GM12892 (cell line): ENCODE results near the gene SLC12A6.
A peak's percentile ranks its signal among the peaks of the same experiment; 100 is the strongest.
"Not testable (repeated sequence)": the region's sequence is repeated elsewhere in the genome, so short reads cannot be mapped to it uniquely, and the experiment has no call there.

Source experiments
- DNase-seq: peaks from one replicate; pipeline ENCODE4 v3.0.0; 2011; ENCODE audit not compliant: insufficient read length
- FAIRE-seq: peaks from 2 replicates; lab custom pipeline; 2011; peaks lifted over from hg19 to GRCh38; lab: Jason Lieb, UNC
- POLR2A ChIP-seq: IDR thresholded peaks from 2 replicates; pipeline ENCODE4 v1.6.1; 2011; ENCODE audit warnings: low read depth, low read length, control low read depth
- POLR2AphosphoS5 ChIP-seq: IDR thresholded peaks from 2 replicates; pipeline ENCODE4 v1.6.1; 2011; ENCODE audit warnings: low read depth, low read length, control low read depth
- TAF1 ChIP-seq: IDR thresholded peaks from 2 replicates; pipeline ENCODE4 v1.6.1; 2011; ENCODE audit warnings: low read depth, mild to moderate bottlenecking, control low read depth, low read length, borderline replicate concordance

SLC12A6 gene

DNA sequence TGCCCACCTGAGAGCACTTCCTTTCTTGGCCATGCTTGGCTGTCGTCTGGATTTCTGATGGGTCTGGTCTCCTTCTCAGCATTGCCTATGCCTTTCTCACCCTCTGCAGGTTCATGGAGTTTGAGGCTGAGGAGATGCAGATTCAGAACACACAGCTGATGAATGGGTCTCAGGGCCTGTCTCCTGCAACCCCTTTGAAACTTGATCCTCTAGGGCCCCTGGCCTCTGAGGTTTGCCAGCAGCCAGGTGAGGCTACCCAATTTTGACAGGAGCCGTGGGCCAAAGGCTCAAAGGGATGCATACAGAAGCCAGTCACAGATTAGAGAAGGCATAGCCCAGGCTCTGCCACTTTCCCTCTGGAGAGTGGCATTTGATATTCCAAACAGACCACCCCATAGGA, 16.0 kb upstream of the SLC12A6 start:
- FAIRE-seq (no peak), DNase-seq (no peak)
- TF ChIP-seq TAF1 (no peak), POLR2A (no peak), POLR2AphosphoS5 (no peak)

DNA sequence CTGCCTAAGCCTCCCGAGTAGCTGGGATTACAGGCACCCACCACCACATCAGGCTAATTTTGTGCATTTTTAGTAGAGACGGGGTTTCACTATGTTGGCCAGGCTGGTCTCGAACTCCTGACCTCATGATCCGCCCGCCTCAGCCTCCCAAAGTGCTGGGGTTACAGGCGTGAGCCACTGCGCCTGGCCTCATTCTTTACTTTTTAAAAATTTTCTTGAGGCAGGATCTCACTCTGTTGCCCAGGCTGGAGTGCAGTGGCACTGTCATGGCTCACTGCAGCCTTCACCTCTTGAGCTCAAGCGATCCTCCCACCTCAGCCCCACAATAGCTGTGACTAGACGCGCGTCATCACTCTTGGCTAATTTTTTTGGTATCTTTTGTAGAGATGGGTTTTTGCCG, 15.4 kb upstream of the SLC12A6 start:
- not testable (repeated sequence) for DNase-seq, FAIRE-seq

DNA sequence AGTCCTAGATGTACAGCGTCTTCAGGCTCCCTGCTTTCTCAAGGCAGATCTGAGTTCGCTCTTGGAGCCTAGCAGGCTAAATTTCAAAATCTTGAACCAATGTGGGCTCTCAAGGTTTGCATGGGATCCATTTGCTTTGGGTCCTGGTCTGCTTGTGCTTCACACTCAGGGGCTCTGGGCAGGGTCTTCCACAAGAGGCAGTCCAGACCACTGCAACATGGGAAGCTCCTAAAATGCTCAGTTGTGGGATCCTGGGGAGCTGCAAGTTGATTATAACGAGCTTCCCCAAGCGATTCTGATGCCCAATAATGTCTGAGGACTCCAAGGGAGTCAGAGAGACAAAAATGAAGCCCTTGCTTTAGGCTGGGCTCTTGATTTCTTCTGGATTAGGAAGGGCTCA, 12.2 kb upstream of the SLC12A6 start:
- DNase-seq, result no peak
- FAIRE-seq, result no peak
- TF ChIP-seq POLR2A, result no peak
- TF ChIP-seq POLR2AphosphoS5, result no peak
- no peak for TF ChIP-seq TAF1

DNA sequence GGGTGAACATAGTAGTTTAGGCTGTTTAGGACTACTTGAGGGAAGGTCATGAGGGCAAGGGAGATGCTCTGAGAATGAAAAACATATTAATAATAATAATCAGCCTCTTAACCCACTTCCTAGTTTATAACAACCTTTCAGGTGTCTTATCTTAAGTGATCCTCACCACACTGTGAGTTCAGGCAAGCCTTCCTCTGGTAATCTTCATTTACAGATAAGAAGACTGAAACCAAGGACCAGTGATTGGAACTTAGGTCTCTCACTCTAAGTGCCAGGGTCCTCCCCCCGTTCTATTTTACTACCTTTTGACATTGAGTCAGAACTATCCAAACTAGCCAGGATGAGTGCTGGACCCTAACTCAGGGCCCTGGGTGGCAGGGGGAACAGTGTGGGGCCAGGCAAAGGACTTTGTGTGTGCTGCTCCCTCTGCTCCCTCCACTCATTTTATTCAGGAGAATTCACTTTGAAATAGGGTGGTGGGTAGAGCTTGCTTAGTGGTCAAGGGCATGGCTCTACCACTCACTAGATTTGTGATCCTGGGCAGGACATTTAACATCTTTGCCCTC, 11.2 kb upstream of the SLC12A6 start:
- DNase-seq (no peak), FAIRE-seq (no peak)
- TF ChIP-seq POLR2AphosphoS5 (no peak), TAF1 (no peak), POLR2A (no peak)

DNA sequence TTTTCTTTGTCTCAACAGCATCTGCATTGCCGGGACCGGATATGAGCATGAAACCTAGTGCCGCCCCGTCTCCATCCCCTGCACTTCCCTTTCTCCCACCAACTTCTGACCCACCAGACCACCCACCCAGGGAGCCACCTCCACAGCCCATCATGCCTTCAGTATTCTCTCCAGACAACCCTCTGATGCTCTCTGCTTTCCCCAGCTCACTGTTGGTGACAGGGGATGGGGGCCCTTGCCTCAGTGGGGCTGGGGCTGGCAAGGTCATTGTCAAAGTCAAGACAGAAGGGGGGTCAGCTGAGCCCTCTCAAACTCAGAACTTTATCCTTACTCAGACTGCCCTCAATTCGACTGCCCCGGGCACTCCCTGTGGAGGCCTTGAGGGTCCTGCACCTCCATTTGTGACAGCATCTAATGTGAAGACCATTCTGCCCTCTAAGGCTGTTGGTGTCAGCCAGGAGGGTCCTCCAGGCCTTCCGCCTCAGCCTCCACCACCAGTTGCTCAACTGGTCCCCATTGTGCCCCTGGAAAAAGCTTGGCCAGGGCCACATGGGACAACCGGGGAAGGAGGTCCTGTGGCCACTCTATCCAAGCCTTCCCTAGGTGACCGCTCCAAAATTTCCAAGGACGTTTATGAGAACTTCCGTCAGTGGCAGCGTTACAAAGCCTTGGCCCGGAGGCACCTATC, 10.5 kb upstream of the SLC12A6 start:
- DNase-seq (no peak), FAIRE-seq (no peak)
- no peak for TF ChIP-seq POLR2A
- TF ChIP-seq TAF1, result no peak
- TF ChIP-seq POLR2AphosphoS5, result no peak

DNA sequence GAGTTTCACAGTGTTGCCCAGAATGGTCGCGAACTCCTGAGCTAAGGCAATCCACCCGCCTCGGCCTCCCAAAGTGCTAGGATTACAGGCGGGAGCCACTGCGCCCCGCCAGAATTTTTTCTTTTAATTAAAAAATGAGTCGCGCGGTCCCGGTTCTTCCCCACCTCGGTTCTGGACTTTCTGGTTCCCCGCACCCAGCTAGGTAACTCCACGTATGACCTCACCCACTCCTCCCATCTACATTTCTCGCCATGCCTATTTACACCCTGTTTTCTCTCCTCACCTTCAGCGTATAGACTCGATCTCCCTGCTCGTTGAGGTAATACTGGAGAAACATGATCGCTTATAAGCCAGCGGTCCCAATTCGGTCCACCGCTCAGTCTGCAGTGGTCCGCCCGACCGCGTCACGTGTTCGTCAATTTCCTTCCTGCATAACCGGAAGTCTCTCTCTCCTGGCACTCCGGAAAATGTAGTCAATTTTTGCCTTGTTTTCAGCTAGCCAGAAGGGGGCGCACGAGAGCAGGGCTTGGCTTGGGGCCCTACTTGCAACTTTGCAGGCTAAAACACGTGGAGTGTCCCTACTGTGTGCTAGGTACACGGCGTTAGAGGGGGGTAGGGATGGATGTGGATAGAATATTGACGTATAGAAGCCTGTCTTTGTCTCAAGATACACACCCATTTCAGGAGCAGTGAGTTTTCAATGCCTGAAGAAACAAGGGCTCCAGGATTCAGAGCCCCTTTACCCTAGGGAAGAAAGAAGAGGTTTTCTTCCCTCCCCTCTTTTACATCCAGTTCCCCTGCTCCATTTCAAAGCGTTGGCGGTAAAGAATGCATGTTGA, 5.4 kb upstream of the SLC12A6 start, which contains the start of the genes NOP10 and NUTM1:
NOP10 (minus strand) TSS at position 400 of the 839 bp plus-strand sequence; CDS start at position 337, 63 bp downstream.
NUTM1 (plus strand) TSS at position 579 of the 839 bp plus-strand sequence. CDS start 382 bp downstream, outside the sequence.
- TF ChIP-seq POLR2AphosphoS5, result peak; percentile 96
- TF ChIP-seq POLR2A, result peak; percentile 94
- TF ChIP-seq TAF1, result peak; percentile 79; the same call in 1 of the 2 replicates

DNA sequence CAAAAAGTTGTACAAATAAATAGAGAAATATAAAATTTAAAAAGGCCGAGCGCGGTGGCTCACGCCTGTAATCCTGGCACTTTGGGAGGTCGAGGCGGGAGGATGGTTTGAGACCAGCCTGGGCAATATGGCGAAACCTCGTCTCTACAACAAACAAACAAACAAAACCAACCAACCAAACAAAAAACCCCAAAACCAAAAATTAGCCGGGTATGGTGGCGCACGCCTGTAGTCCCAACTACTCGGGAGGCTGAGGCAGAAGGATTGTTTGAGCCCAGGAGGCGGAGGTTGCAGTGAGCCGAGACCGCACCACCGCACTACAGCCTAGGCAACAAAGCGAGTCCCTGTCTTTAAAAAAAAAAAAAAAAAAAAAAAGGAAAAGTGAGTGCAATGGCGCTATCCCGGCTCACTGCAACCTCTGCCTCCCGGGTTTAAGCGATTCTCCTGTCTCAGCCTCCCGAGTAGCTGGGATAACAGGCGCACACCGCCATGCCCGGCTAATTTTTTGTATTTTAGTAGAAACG, 4.7 kb upstream of the SLC12A6 start:
- FAIRE-seq, DNase-seq: not testable (repeated sequence)

More for the DNA sequence above, 5.4 kb upstream of the SLC12A6 start, which contains the start of the genes NOP10 and NUTM1:
- FAIRE-seq (peak; percentile 95), DNase-seq (peak; percentile 66)

DNA sequence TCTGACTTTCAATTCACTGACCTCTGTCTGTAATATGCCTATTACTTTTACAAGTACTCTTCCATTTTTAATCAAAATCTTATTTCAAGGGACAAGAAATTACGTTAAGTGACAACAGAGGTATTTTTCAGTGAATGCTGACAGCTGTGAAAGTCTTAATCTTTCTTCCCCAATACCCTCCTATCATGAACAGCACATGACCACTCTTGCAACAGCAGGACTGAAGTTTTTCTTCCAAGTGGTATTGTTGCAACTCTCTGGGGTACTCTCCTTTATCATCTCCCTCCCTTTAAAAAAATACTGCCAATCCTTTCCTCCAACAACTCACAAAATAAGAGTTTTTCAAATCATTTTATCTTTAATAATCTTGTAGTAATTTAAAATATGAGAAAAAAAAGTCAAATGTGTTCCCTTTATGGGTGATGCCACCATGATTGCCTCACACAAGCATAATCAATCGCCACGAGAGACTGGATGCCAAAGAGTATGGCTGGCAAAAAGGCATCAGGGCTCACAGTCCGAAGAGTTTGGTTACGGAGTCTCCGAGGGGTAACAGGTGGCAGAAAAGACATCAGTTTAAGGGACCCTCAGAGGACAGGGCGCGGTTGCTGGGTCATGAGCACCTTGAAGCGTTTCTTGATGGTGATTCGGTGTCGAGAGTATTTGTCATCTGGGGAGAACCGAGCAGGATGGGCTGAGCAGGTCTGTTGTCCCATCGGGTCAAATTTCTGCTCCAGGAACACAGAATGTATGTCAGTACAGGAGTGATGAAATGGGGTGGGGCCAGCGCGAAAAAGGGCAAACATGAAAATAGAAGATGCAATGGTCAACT, 4.0 kb upstream of the SLC12A6 start:
- TF ChIP-seq POLR2A, result no peak
- no peak for TF ChIP-seq POLR2AphosphoS5
- no peak for TF ChIP-seq TAF1
- no peak for FAIRE-seq

DNA sequence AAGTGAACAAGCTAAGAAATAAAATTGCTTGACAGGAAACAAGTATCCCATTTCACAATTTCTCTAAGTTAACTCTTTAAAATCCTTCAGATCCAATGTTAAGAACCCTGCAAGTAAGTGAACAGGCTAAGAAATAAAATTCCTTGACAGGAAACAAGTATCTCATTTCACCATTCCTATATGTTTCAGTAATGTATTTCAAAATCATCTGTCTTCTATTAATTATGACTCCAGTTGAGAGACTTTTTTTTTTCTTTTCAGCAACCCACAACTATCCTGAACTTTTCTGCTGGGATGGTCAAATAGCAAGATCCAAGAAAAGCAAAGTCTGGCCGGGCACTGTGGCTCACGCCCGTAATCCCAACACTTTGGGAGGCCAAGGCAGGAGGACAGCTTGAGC, 2.4 kb upstream of the SLC12A6 start:
- TF ChIP-seq POLR2AphosphoS5 (no peak), POLR2A (no peak), TAF1 (no peak)
- DNase-seq, result no peak
- no peak for FAIRE-seq

More for the DNA sequence above, 4.0 kb upstream of the SLC12A6 start:
- no peak for DNase-seq

DNA sequence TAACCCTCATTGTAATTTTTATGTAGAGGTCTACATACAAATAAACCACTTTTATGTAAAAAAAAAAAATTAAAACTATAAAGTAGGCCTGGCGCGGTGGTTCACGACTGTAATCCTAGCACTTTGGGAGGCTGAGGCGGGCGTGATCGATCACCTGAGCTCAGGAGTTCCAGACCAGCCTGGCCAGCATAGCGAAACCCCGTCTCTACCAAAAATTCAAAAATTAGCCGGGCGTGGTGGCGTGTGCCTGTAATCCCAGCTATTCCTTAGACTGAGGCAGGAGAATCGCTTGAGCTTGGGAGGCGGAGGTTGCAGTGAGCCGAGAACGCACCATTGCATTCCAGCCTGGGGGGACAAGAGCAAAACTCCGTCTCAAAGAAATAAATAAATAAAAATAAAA, 766 bp upstream of the SLC12A6 start:
- no peak for TF ChIP-seq TAF1
- TF ChIP-seq POLR2A, result no peak
- TF ChIP-seq POLR2AphosphoS5, result no peak
- FAIRE-seq, result no peak
- DNase-seq, result no peak
